ENCODE results near the gene DAZL. TPM values are rescaled to one million over a fixed set of nuclear protein-coding genes. Genes with fewer than 3 reads are reported as not detected.

DAZL gene
- total RNA-seq, 6 experiments from 2014 or later = not detected

DNA sequence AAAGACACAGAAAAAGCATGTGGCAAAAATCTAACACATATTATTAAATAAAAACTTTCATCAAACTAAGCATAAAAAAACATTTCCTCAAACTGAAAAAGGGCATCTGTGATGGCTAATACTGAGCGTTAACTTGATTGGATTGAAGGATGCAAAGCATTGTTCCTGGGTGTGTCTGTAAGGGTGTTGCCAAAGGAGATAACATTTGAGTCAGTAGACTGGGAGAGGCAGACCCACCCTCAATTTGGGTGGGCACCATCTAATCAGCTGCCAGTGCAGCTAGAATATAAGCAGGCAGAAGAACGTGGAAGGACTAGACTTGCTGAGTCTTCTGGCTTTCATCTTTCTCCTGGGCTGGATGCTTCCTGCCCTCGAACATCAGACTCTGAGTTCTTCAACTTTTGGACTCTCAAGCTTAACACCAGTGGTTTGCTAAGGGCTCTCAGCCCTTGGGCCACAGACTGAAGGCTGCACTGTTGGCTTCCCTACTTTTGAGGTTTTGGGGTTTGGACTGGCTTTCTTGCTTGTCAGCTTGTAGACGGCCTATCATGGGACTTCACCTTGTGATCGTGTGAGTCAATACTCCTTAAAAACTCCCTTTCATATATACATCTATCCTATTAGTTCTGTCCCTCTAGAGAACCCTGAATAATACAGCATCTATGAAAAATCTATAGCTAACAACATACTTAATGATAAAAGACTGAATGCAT lies 45.4 kb downstream of the DAZL start:
- TF ChIP-seq CTCF (IDR thresholded peaks at IDR 0.05) = no peak
- Mint-ChIP-seq H3K27me3 (ENCODE audit: insufficient read depth) (peaks cover 11% of the 10 kb centered on the region), H3K27ac (no peak overlapping the region), H3K4me1 (ENCODE audit: low read depth) (no peaks in the 10 kb centered on the region), H3K4me3 (no peak overlapping the region), H3K36me3 (ENCODE audit: low read depth) (no peaks in the 10 kb centered on the region), H3K9me3 (no peaks in the 10 kb centered on the region)
- no peak for DNase-seq

- Mint-ChIP-seq H3K9me3 (peaks cover 10% of the 10 kb centered on the region), H3K27me3 (ENCODE audit: insufficient read depth) (peaks cover 21% of the 10 kb centered on the region), H3K27ac (no peak overlapping the region), H3K4me3 (no peak overlapping the region), H3K4me1 (ENCODE audit: low read depth) (peaks cover 16% of the 10 kb centered on the region), H3K36me3 (ENCODE audit: low read depth) (no peaks in the 10 kb centered on the region)
- DNase-seq = no peak
- TF ChIP-seq CTCF (IDR thresholded peaks at IDR 0.05) = no peak
Measured at GRCh38 chr3:16554126-16554525, 51.1 kb downstream of the DAZL start.

GRCh38 chr3:16552757-16553156 lies 52.5 kb downstream of the DAZL start:
- no peak for TF ChIP-seq CTCF (IDR thresholded peaks at IDR 0.05)
- Mint-ChIP-seq H3K9me3 (peaks cover 10% of the 10 kb centered on the region), H3K27ac (no peak overlapping the region), H3K27me3 (ENCODE audit: insufficient read depth) (peaks cover 15% of the 10 kb centered on the region), H3K4me3 (no peak overlapping the region), H3K4me1 (ENCODE audit: low read depth) (peaks cover 26% of the 10 kb centered on the region), H3K36me3 (ENCODE audit: low read depth) (no peaks in the 10 kb centered on the region)
- no peak for DNase-seq

GRCh38 chr3:16551342-16551976 lies 53.8 kb downstream of the DAZL start:
- DNase-seq = no peak
- peaks cover 11% of the 10 kb centered on the region for H3K27me3 Mint-ChIP-seq (ENCODE audit: insufficient read depth)
- peaks cover 10% of the 10 kb centered on the region for H3K9me3 Mint-ChIP-seq
- peaks cover 26% of the 10 kb centered on the region for H3K4me1 Mint-ChIP-seq (ENCODE audit: low read depth)
- H3K27ac Mint-ChIP-seq = peak overlapping the region; percentile 71
- H3K36me3 Mint-ChIP-seq (ENCODE audit: low read depth) = no peaks in the 10 kb centered on the region
- H3K4me3 Mint-ChIP-seq = no peak overlapping the region
- no peak for TF ChIP-seq CTCF (IDR thresholded peaks at IDR 0.05)

GRCh38 chr3:16550676-16551341 lies 54.4 kb downstream of the DAZL start:
- peak; percentile 92 for TF ChIP-seq CTCF (IDR thresholded peaks at IDR 0.05)
- DNase-seq = peak; percentile 83
- H3K27ac Mint-ChIP-seq = peak overlapping the region; percentile 71
- H3K4me3 Mint-ChIP-seq = peak overlapping the region; percentile 64
- no peaks in the 10 kb centered on the region for H3K36me3 Mint-ChIP-seq (ENCODE audit: low read depth)
- H3K9me3 Mint-ChIP-seq = peaks cover 10% of the 10 kb centered on the region
- peaks cover 11% of the 10 kb centered on the region for H3K27me3 Mint-ChIP-seq (ENCODE audit: insufficient read depth)
- H3K4me1 Mint-ChIP-seq (ENCODE audit: low read depth) = peaks cover 26% of the 10 kb centered on the region
